GM23338 (cell line): ENCODE measurements around the gene ZNF536. TPM values are rescaled to one million over a fixed set of nuclear protein-coding genes. Genes with fewer than 3 reads are reported as not detected.

Source experiments
- ATAC-seq: fragments of 200-7000 bp; cut with Tn5 transposase; 3 replicates; pipeline ENCODE4 v1.9.1; 2020
- DNase-seq: peaks from one replicate; pipeline ENCODE4 v3.0.0-alpha.2; 2015; ENCODE audit warnings: low spot score
- H2AFZ ChIP-seq: fragments of 200-600 bp; sonication (generic); 2 replicates; pipeline ENCODE4 v1.8.0; 2016; ENCODE audit warnings: antibody characterized with exemption, mild to moderate bottlenecking, moderate library complexity
- H3F3A ChIP-seq: fragments of 200-600 bp; sonication (generic); replicated peaks from 2 replicates; pipeline ENCODE4 v1.8.0; 2017; ENCODE audit warnings: antibody characterized with exemption, mixed run types, low read depth
- H3K27ac ChIP-seq: fragments of 200-600 bp; sonication (generic); 2 replicates; pipeline ENCODE4 v1.6.1; 2016; ENCODE audit warnings: low read depth
- H3K27me3 ChIP-seq: fragments of 200-600 bp; sonication (generic); 2 replicates; pipeline ENCODE4 v1.8.0; 2016; ENCODE audit warnings: mild to moderate bottlenecking, mixed run types, moderate library complexity; ENCODE audit not compliant: insufficient read depth
- H3K36me3 ChIP-seq: fragments of 200-600 bp; sonication (generic); 2 replicates; pipeline ENCODE4 v1.8.0; 2016; ENCODE audit warnings: mild to moderate bottlenecking; ENCODE audit not compliant: insufficient read depth
- H3K4me1 ChIP-seq: fragments of 200-600 bp; sonication (generic); 2 replicates; pipeline ENCODE4 v1.8.0; 2016; ENCODE audit warnings: mild to moderate bottlenecking, moderate library complexity; ENCODE audit not compliant: insufficient read depth
- H3K4me2 ChIP-seq: fragments of 200-600 bp; sonication (generic); 2 replicates; pipeline ENCODE4 v1.7.1; 2017; ENCODE audit warnings: mixed run types
- H3K4me3 ChIP-seq: fragments of 200-600 bp; sonication (generic); 2 replicates; pipeline ENCODE4 v1.6.1; 2016; ENCODE audit warnings: mixed run types
- H3K79me2 ChIP-seq: fragments of 200-600 bp; sonication (generic); replicated peaks from 2 replicates; pipeline ENCODE4 v1.8.0; 2017; ENCODE audit warnings: mild to moderate bottlenecking; ENCODE audit not compliant: insufficient read depth
- H3K9me2 ChIP-seq: fragments of 200-600 bp; sonication (generic); 2 replicates; pipeline ENCODE4 v1.8.0; 2017; ENCODE audit not compliant: insufficient read depth
- H4K20me1 ChIP-seq: fragments of 200-600 bp; sonication (generic); replicated peaks from 2 replicates; pipeline ENCODE4 v1.8.0; 2017; ENCODE audit warnings: mild to moderate bottlenecking; ENCODE audit not compliant: insufficient read depth
- H3K27ac Mint-ChIP-seq: 2 replicates; pipeline ENCODE4 v1.8.0; 2020; ENCODE audit warnings: inconsistent platforms, mild to moderate bottlenecking, moderate library complexity, mixed read lengths
- H3K27me3 Mint-ChIP-seq: 3 replicates; pipeline ENCODE4 v1.8.0; 2022; ENCODE audit warnings: low read depth, mild to moderate bottlenecking, moderate library complexity, mixed read lengths, inconsistent platforms; ENCODE audit not compliant: insufficient read depth, poor library complexity
- H3K36me3 Mint-ChIP-seq: 3 replicates; pipeline ENCODE4 v1.8.0; 2021; ENCODE audit warnings: low read depth, mild to moderate bottlenecking, inconsistent platforms, moderate library complexity, mixed read lengths
- H3K4me1 Mint-ChIP-seq: 3 replicates; pipeline ENCODE4 v1.8.0; 2020; ENCODE audit warnings: mild to moderate bottlenecking, inconsistent platforms, mixed read lengths
- H3K4me3 Mint-ChIP-seq: 3 replicates; pipeline ENCODE4 v1.8.0; 2021; ENCODE audit warnings: moderate library complexity, mild to moderate bottlenecking, inconsistent platforms, mixed read lengths
- H3K9me3 Mint-ChIP-seq: 3 replicates; pipeline ENCODE4 v1.8.0; 2020; ENCODE audit warnings: moderate library complexity, mild to moderate bottlenecking, inconsistent platforms, mixed read lengths
- CREB1 ChIP-seq: fragments of 250-450 bp; sonication (Bioruptor Pico); IDR thresholded peaks from 2 replicates; pipeline ENCODE4 v1.5.0; 2020; ENCODE audit warnings: low read depth, mild to moderate bottlenecking, moderate library complexity
- CTCF ChIP-seq, 2 experiments: fragments of 200-600 bp in 1 of 2; sonication (generic) in 1 of 2; conservative IDR thresholded peaks; 2 replicates each; pipeline versions ENCODE4 v1.5.1 to v1.6.1; 2016 to 2017; ENCODE audit warnings: antibody characterized with exemption in 2 of 2, low read depth in 2 of 2, mild to moderate bottlenecking in 2 of 2, moderate library complexity in 1 of 2
- EZH2 ChIP-seq: fragments of 200-600 bp; sonication (generic); IDR thresholded peaks from one replicate; pipeline ENCODE4 v1.8.0; 2017; ENCODE audit warnings: antibody characterized with exemption, mild to moderate bottlenecking, low read depth; ENCODE audit not compliant: unreplicated experiment
- POLR2AphosphoS5 ChIP-seq: IDR thresholded peaks from 2 replicates; pipeline ENCODE4 v1.6.1; 2016; ENCODE audit warnings: antibody characterized with exemption, low read depth
- REST ChIP-seq: IDR thresholded peaks from one replicate; pipeline ENCODE4 v1.6.1; 2018; ENCODE audit warnings: antibody characterized with exemption; ENCODE audit not compliant: unreplicated experiment
- ZNF114 ChIP-seq: fragments of 250-450 bp; sonication (Bioruptor Pico); IDR thresholded peaks from 2 replicates; pipeline ENCODE4 v1.5.0; 2020; ENCODE audit warnings: mild to moderate bottlenecking, moderate library complexity
- ZNF331 ChIP-seq: fragments of 250-450 bp; sonication (Bioruptor Pico); IDR thresholded peaks from 2 replicates; pipeline ENCODE4 v1.5.0; 2020; ENCODE audit warnings: low read depth, mild to moderate bottlenecking, moderate library complexity
- ZNF462 ChIP-seq: fragments of 250-450 bp; sonication (Bioruptor Pico); IDR thresholded peaks from 2 replicates; pipeline ENCODE4 v1.5.0; 2020; ENCODE audit warnings: mild to moderate bottlenecking, moderate library complexity
- polyA plus RNA-seq: library from polyadenylated mRNA; unstranded; fragments of >200 nt; fragmentation: Nextera tagmentation; extraction: Ambion mirVana; gene quantifications from 2 replicates; pipeline ENCODE4 v1.2.1, GENCODE V29; 2016
- total RNA-seq: library from RNA; depleted of rRNA; stranded (reverse); fragments of >200 nt; shearing (Covaris generic); gene quantifications from 2 replicates; pipeline ENCODE4 v1.2.3, GENCODE V29; 2014

ZNF536 gene
- total and polyA plus RNA-seq, 2 experiments from 2014 or later, result 0.07 TPM; not detected in 1

- Mint-ChIP-seq H3K4me3 (no peak overlapping the region), H3K9me3 (no peaks in the 10 kb centered on the region), H3K36me3 (no peaks in the 10 kb centered on the region), H3K27me3 (no peaks in the 10 kb centered on the region), H3K27ac (no peak overlapping the region), H3K4me1 (no peaks in the 10 kb centered on the region)
- no peak overlapping the region for H3K4me2 ChIP-seq
- H4K20me1 ChIP-seq, result no peaks in the 10 kb centered on the region
- H3K79me2 ChIP-seq, result no peaks in the 10 kb centered on the region
- H3K4me1 ChIP-seq, result no peaks in the 10 kb centered on the region
- TF ChIP-seq REST (no peak), ZNF331 (no peak), POLR2AphosphoS5 (no peak), CREB1 (CRISPR knock-in tag) (no peak), ZNF462 (CRISPR knock-in tag) (no peak), CTCF (conservative IDR thresholded peaks at IDR 0.05; ENCODE audit: low read depth in 2 of 2) (no peak), ZNF114 (no peak), EZH2 (no peak)
- ATAC-seq (no peak), DNase-seq (no peak)
- no peaks in the 10 kb centered on the region for H3F3A ChIP-seq
- no peaks in the 10 kb centered on the region for H3K36me3 ChIP-seq
- H3K27ac ChIP-seq, result no peak overlapping the region
- H2AFZ ChIP-seq, result no peak overlapping the region
- no peak overlapping the region for H3K4me3 ChIP-seq
- no peaks in the 10 kb centered on the region for H3K27me3 ChIP-seq
- H3K9me2 ChIP-seq, result peaks cover 7% of the 10 kb centered on the region
Observed at GRCh38 chr19:30338878-30339623, 33.1 kb upstream of the ZNF536 start.
